Measurements from ENCODE around the gene RAB2B. TPM values are rescaled to one million over a fixed set of nuclear protein-coding genes. Genes with fewer than 3 reads are reported as not detected.
A peak's percentile ranks its signal among the peaks of the same experiment; 100 is the strongest.
"Not testable (repeated sequence)": the region's sequence is repeated elsewhere in the genome, so short reads cannot be mapped to it uniquely, and the experiment has no call there.

RAB2B gene
- total RNA-seq, 2 experiments from 2014 or later, result 18.2 to 19.8 TPM

- Mint-ChIP-seq H3K27me3 (no peaks in the 10 kb centered on the region), H3K27ac (peak overlapping the region; percentile 78), H3K36me3 (ENCODE audit: low read depth) (peaks cover 31% of the 10 kb centered on the region), H3K9me3 (no peaks in the 10 kb centered on the region), H3K4me1 (ENCODE audit: low read depth) (peaks cover 64% of the 10 kb centered on the region), H3K4me3 (peak overlapping the region; percentile 7)
- no peak for ATAC-seq
- no peak for TF ChIP-seq CTCF (IDR thresholded peaks at IDR 0.05)
- DNase-seq, result no peak
- intact Hi-C loops (cut with micrococcal nuclease), result no loop called here
- ChIA-PET CTCF (interaction anchor here (0.9 to 2.6 kb wide), 3 partner anchors 12 to 107 kb away, joined by 3 to 15 read pairs (median 4); no protein-coding TSS in a partner anchor), POLR2A (interaction anchor here (1.4 to 3.9 kb wide), 3 partner anchors 13 to 65 kb away, joined by 4 to 17 read pairs (median 8); no protein-coding TSS in a partner anchor)
Observed at GRCh38 chr14:21449899-21450216, 26.9 kb downstream of the RAB2B start.

GRCh38 chr14:21442657-21443056 lies 34.1 kb downstream of the RAB2B start:
- H3K4me3 Mint-ChIP-seq; DNase-seq; H3K27ac Mint-ChIP-seq; ATAC-seq; H3K9me3 Mint-ChIP-seq; intact Hi-C loops (cut with micrococcal nuclease); POLR2A ChIA-PET; H3K27me3 Mint-ChIP-seq: not testable (repeated sequence)
- Mint-ChIP-seq H3K4me1 (ENCODE audit: low read depth) (peaks cover 41% of the 10 kb centered on the region), H3K36me3 (ENCODE audit: low read depth) (peaks cover 26% of the 10 kb centered on the region)
- CTCF ChIA-PET, result interaction anchor here (2.7 kb wide), 1 partner anchor 35 kb away, joined by 5 read pairs; the partner anchor contains the start of gene TOX4

GRCh38 chr14:21440859-21441258 lies 35.9 kb downstream of the RAB2B start:
- H3K36me3 Mint-ChIP-seq (ENCODE audit: low read depth), result peaks cover 17% of the 10 kb centered on the region
- CTCF ChIA-PET, result no interaction called here
- peaks cover 31% of the 10 kb centered on the region for H3K4me1 Mint-ChIP-seq (ENCODE audit: low read depth)
- no peaks in the 10 kb centered on the region for H3K9me3 Mint-ChIP-seq
- no peak overlapping the region for H3K27ac Mint-ChIP-seq
- POLR2A ChIA-PET, result interaction anchor here (0.9 to 1.5 kb wide), 2 partner anchors 15 to 44 kb away, joined by 3 to 4 read pairs; partner anchors contain the start of gene CHD8
- ATAC-seq, result no peak
- H3K27me3 Mint-ChIP-seq, result no peaks in the 10 kb centered on the region
- intact Hi-C loops (cut with micrococcal nuclease), result no loop called here
- TF ChIP-seq CTCF (IDR thresholded peaks at IDR 0.05), result no peak
- H3K4me3 Mint-ChIP-seq, result no peak overlapping the region
- DNase-seq, result no peak

GRCh38 chr14:21437063-21437901 lies 39.5 kb downstream of the RAB2B start:
- DNase-seq (peak; percentile 100), ATAC-seq (peak; percentile 100)
- no peak for TF ChIP-seq CTCF (IDR thresholded peaks at IDR 0.05)
- Mint-ChIP-seq H3K4me1 (ENCODE audit: low read depth) (peaks cover 46% of the 10 kb centered on the region), H3K27me3 (no peaks in the 10 kb centered on the region), H3K4me3 (peak overlapping the region; percentile 81), H3K36me3 (ENCODE audit: low read depth) (peaks cover 23% of the 10 kb centered on the region), H3K27ac (peak overlapping the region; percentile 86), H3K9me3 (no peaks in the 10 kb centered on the region)
- POLR2A ChIA-PET, result interaction anchor here (0.5 to 2.7 kb wide), 13 partner anchors 11 to 187 kb away, joined by 3 to 17 read pairs (median 5); partner anchors contain the start of genes CHD8, METTL3, SALL2 and SUPT16H
- intact Hi-C loops (cut with micrococcal nuclease), result no loop called here
- CTCF ChIA-PET, result interaction anchor here (0.8 to 4.3 kb wide), 8 partner anchors 10 to 120 kb away, joined by 3 to 27 read pairs (median 4); partner anchors contain the start of genes CHD8, RAB2B and TOX4

GRCh38 chr14:21436567-21437062 lies 40.1 kb downstream of the RAB2B start:
- ATAC-seq (no peak), DNase-seq (no peak)
- Mint-ChIP-seq H3K27me3 (no peaks in the 10 kb centered on the region), H3K27ac (peak overlapping the region; percentile 86), H3K36me3 (ENCODE audit: low read depth) (peaks cover 22% of the 10 kb centered on the region), H3K9me3 (no peaks in the 10 kb centered on the region), H3K4me3 (peak overlapping the region; percentile 81), H3K4me1 (ENCODE audit: low read depth) (peaks cover 44% of the 10 kb centered on the region)
- intact Hi-C loops (cut with micrococcal nuclease), result loop anchor here (1.0 kb wide), 1 partner anchor 19 kb away; no protein-coding TSS in a partner anchor
- POLR2A ChIA-PET, result interaction anchor here (0.5 to 2.7 kb wide), 12 partner anchors 10 to 186 kb away, joined by 3 to 17 read pairs (median 4); partner anchors contain the start of genes CHD8, SALL2, SUPT16H and TOX4
- CTCF ChIA-PET, result interaction anchor here (0.8 to 4.3 kb wide), 8 partner anchors 10 to 120 kb away, joined by 3 to 27 read pairs (median 4); partner anchors contain the start of genes CHD8, RAB2B and TOX4
- TF ChIP-seq CTCF (IDR thresholded peaks at IDR 0.05), result no peak

All from activated CD8-positive, alpha-beta T cell treated with anti-CD3 and anti-CD28 coated beads for 36 hours (primary cell).